ENCODE measurements around the gene PTPRE.

GRCh38 chr10:127881262-127881661, 25.6 kb upstream of the PTPRE start:
- TF ChIP-seq CTCF (IDR thresholded peaks at IDR 0.05; ENCODE audit: low read depth, low read length, poor library complexity, severe bottlenecking) (no peak), EZH2phosphoT487 (IDR thresholded peaks at IDR 0.05; ENCODE audit: borderline replicate concordance, low read length) (no peak)
